Transverse colon (tissue), 3 donors: Measurements from ENCODE around the gene DDR2.

Experiments
- EP300 ChIP-seq: sonication (generic); formaldehyde crosslinking; IDR thresholded peaks from one replicate; pipeline ENCODE4 v1.6.1; 2017; ENCODE audit warnings: antibody characterized with exemption, low read depth
- POLR2A ChIP-seq: fragments of 450-650 bp; IDR thresholded peaks from one replicate; pipeline ENCODE4 v1.6.1; 2016; ENCODE audit warnings: antibody characterized with exemption, mild to moderate bottlenecking, moderate library complexity
- TF ChIP-seq, protein P1 (sequence below), 5 experiments: fragments of 200-600 bp in 3 of 5; fragments of 450-650 bp in 2 of 5; sonication (generic) in 3 of 5; IDR thresholded peaks; 1 replicate in 2 of 5; 2 replicates in 3 of 5; pipeline ENCODE4 v1.5.1; 2016 to 2017; ENCODE audit warnings: antibody characterized with exemption in 5 of 5, inconsistent platforms in 3 of 5, mild to moderate bottlenecking in 2 of 5, moderate library complexity in 1 of 5

- TF ChIP-seq, protein P1, sequence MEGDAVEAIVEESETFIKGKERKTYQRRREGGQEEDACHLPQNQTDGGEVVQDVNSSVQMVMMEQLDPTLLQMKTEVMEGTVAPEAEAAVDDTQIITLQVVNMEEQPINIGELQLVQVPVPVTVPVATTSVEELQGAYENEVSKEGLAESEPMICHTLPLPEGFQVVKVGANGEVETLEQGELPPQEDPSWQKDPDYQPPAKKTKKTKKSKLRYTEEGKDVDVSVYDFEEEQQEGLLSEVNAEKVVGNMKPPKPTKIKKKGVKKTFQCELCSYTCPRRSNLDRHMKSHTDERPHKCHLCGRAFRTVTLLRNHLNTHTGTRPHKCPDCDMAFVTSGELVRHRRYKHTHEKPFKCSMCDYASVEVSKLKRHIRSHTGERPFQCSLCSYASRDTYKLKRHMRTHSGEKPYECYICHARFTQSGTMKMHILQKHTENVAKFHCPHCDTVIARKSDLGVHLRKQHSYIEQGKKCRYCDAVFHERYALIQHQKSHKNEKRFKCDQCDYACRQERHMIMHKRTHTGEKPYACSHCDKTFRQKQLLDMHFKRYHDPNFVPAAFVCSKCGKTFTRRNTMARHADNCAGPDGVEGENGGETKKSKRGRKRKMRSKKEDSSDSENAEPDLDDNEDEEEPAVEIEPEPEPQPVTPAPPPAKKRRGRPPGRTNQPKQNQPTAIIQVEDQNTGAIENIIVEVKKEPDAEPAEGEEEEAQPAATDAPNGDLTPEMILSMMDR (IDR thresholded peaks at IDR 0.05) = no peak
- no peak for TF ChIP-seq EP300
- no peak for TF ChIP-seq POLR2A
These were observed 93.1 kb downstream of the DDR2 start for GRCh38 chr1:162725301-162725837.
